ENCODE results near the gene IFRD1. TPM values are rescaled to one million over a fixed set of nuclear protein-coding genes. Genes with fewer than 3 reads are reported as not detected.

IFRD1 gene
- total RNA-seq, 1 donor from 2014 or later = 168 TPM

GRCh38 chr7:112492186-112492585 lies 41.9 kb downstream of the IFRD1 start:
- no peaks in the 10 kb centered on the region for H3K4me1 Mint-ChIP-seq (ENCODE audit: low read depth, unreplicated experiment)
- no peaks in the 10 kb centered on the region for H3K27me3 Mint-ChIP-seq (ENCODE audit: unreplicated experiment)
- H3K4me3 Mint-ChIP-seq (ENCODE audit: unreplicated experiment) = no peak overlapping the region

GRCh38 chr7:112494656-112495055 lies 44.4 kb downstream of the IFRD1 start:
- Mint-ChIP-seq H3K4me3 (ENCODE audit: unreplicated experiment) (no peak overlapping the region), H3K36me3 (ENCODE audit: unreplicated experiment) (no peaks in the 10 kb centered on the region), H3K4me1 (ENCODE audit: low read depth, unreplicated experiment) (no peaks in the 10 kb centered on the region), H3K27ac (ENCODE audit: unreplicated experiment) (no peak overlapping the region), H3K9me3 (ENCODE audit: unreplicated experiment) (peaks cover 6% of the 10 kb centered on the region), H3K27me3 (ENCODE audit: unreplicated experiment) (no peaks in the 10 kb centered on the region)
- DNase-seq = no peak
- TF ChIP-seq CTCF (IDR thresholded peaks at IDR 0.05; ENCODE audit: partially characterized antibody, unreplicated experiment) = no peak

More at GRCh38 chr7:112492186-112492585, 41.9 kb downstream of the IFRD1 start:
- Mint-ChIP-seq H3K27ac (ENCODE audit: unreplicated experiment) (no peak overlapping the region), H3K36me3 (ENCODE audit: unreplicated experiment) (no peaks in the 10 kb centered on the region), H3K9me3 (ENCODE audit: unreplicated experiment) (peaks cover 5% of the 10 kb centered on the region)
- no peak for TF ChIP-seq CTCF (IDR thresholded peaks at IDR 0.05; ENCODE audit: partially characterized antibody, unreplicated experiment)
- DNase-seq = no peak

- Mint-ChIP-seq H3K36me3 (ENCODE audit: unreplicated experiment) (no peaks in the 10 kb centered on the region), H3K27ac (ENCODE audit: unreplicated experiment) (no peak overlapping the region), H3K4me3 (ENCODE audit: unreplicated experiment) (no peak overlapping the region), H3K9me3 (ENCODE audit: unreplicated experiment) (peaks cover 6% of the 10 kb centered on the region), H3K4me1 (ENCODE audit: low read depth, unreplicated experiment) (no peaks in the 10 kb centered on the region), H3K27me3 (ENCODE audit: unreplicated experiment) (no peaks in the 10 kb centered on the region)
- no peak for DNase-seq
- TF ChIP-seq CTCF (IDR thresholded peaks at IDR 0.05; ENCODE audit: partially characterized antibody, unreplicated experiment) = no peak
Observed at GRCh38 chr7:112495156-112495788, 45.0 kb downstream of the IFRD1 start.

- no peak for TF ChIP-seq CTCF (IDR thresholded peaks at IDR 0.05; ENCODE audit: partially characterized antibody, unreplicated experiment)
- no peak overlapping the region for H3K4me3 Mint-ChIP-seq (ENCODE audit: unreplicated experiment)
- H3K27ac Mint-ChIP-seq (ENCODE audit: unreplicated experiment) = no peak overlapping the region
- peaks cover 6% of the 10 kb centered on the region for H3K9me3 Mint-ChIP-seq (ENCODE audit: unreplicated experiment)
- H3K36me3 Mint-ChIP-seq (ENCODE audit: unreplicated experiment) = no peaks in the 10 kb centered on the region
- H3K27me3 Mint-ChIP-seq (ENCODE audit: unreplicated experiment) = no peaks in the 10 kb centered on the region
- H3K4me1 Mint-ChIP-seq (ENCODE audit: low read depth, unreplicated experiment) = no peaks in the 10 kb centered on the region
- no peak for DNase-seq
Observed at GRCh38 chr7:112495810-112496462, 45.7 kb downstream of the IFRD1 start.

GRCh38 chr7:112497481-112497880 lies 47.2 kb downstream of the IFRD1 start:
- H3K27ac Mint-ChIP-seq (ENCODE audit: unreplicated experiment) = no peak overlapping the region
- H3K4me1 Mint-ChIP-seq (ENCODE audit: low read depth, unreplicated experiment) = peaks cover 2% of the 10 kb centered on the region
- TF ChIP-seq CTCF (IDR thresholded peaks at IDR 0.05; ENCODE audit: partially characterized antibody, unreplicated experiment) = no peak
- no peaks in the 10 kb centered on the region for H3K36me3 Mint-ChIP-seq (ENCODE audit: unreplicated experiment)
- H3K27me3 Mint-ChIP-seq (ENCODE audit: unreplicated experiment) = no peaks in the 10 kb centered on the region
- H3K4me3 Mint-ChIP-seq (ENCODE audit: unreplicated experiment) = no peak overlapping the region
- peaks cover 6% of the 10 kb centered on the region for H3K9me3 Mint-ChIP-seq (ENCODE audit: unreplicated experiment)
- no peak for DNase-seq

All from glutamatergic neuron (in vitro differentiated cells).